MCF 10A (cell line): ENCODE measurements around the gene MYF5. TPM values are rescaled to one million over a fixed set of nuclear protein-coding genes. Genes with fewer than 3 reads are reported as not detected.

Experiments
- BruUV-seq: library from RNA; stranded (reverse); fragments of 400-500 nt; replicated peaks from 2 replicates; lab custom pipeline; 2021; lab: Mats Ljungman, UMichigan
- CTCF ChIA-PET: fragments of 300-600 bp; sonication (Branson Sonifier 250); formaldehyde crosslinking; extraction: SDS; loops from one replicate; lab custom pipeline; 2021; ENCODE audit warnings: antibody characterized with exemption, inconsistent platforms; lab: Yijun Ruan, JAX
- POLR2A ChIA-PET: fragments of 300-600, 350-650 bp; sonication (Branson Sonifier 250); formaldehyde crosslinking; extraction: SDS; loops from one replicate; lab custom pipeline; 2020; ENCODE audit warnings: antibody characterized with exemption, inconsistent platforms; lab: Yijun Ruan, JAX
- DNase-seq: peaks from one replicate; pipeline ENCODE4 v3.0.0-alpha.2; 2018; ENCODE audit not compliant: unreplicated experiment
- H3K27ac Mint-ChIP-seq: one replicate; pipeline ENCODE4 v1.8.0; 2022; ENCODE audit warnings: mild to moderate bottlenecking, low read depth, mixed read lengths; ENCODE audit not compliant: unreplicated experiment
- H3K27me3 Mint-ChIP-seq: one replicate; pipeline ENCODE4 v1.8.0; 2022; ENCODE audit warnings: mixed read lengths; ENCODE audit not compliant: insufficient read depth, unreplicated experiment
- H3K36me3 Mint-ChIP-seq: one replicate; pipeline ENCODE4 v1.8.0; 2022; ENCODE audit warnings: mild to moderate bottlenecking, moderate library complexity, mixed read lengths; ENCODE audit not compliant: insufficient read depth, unreplicated experiment
- H3K4me1 Mint-ChIP-seq: one replicate; pipeline ENCODE4 v1.8.0; 2022; ENCODE audit warnings: mixed read lengths; ENCODE audit not compliant: insufficient read depth, unreplicated experiment
- H3K4me3 Mint-ChIP-seq: one replicate; pipeline ENCODE4 v1.8.0; 2022; ENCODE audit warnings: mild to moderate bottlenecking, moderate library complexity, mixed read lengths; ENCODE audit not compliant: unreplicated experiment
- H3K9me3 Mint-ChIP-seq: one replicate; pipeline ENCODE4 v1.8.0; 2022; ENCODE audit warnings: mixed read lengths; ENCODE audit not compliant: unreplicated experiment
- CTCF ChIP-seq: fragments of 200-600 bp; IDR thresholded peaks from one replicate; pipeline ENCODE4 v1.8.0; 2022; ENCODE audit warnings: antibody characterized with exemption, mild to moderate bottlenecking; ENCODE audit not compliant: unreplicated experiment
- intact Hi-C: fragments of 100-400 bp; cut with micrococcal nuclease; formaldehyde crosslinking; loops from 2 replicates; pipeline ENCODE4 v1.14.1; 2022
- total RNA-seq: library from RNA; stranded (reverse); gene quantifications from 2 replicates; pipeline ENCODE4 v1.2.3, GENCODE V29; 2022

Gene MYF5
- total RNA-seq, 1 experiment from 2014 or later = not detected

GRCh38 chr12:80761838-80762237 is 45.1 kb downstream of the MYF5 start:
- Mint-ChIP-seq H3K4me3 (no peak overlapping the region), H3K27ac (no peak overlapping the region), H3K27me3 (peaks cover 79% of the 10 kb centered on the region), H3K4me1 (no peaks in the 10 kb centered on the region), H3K36me3 (no peaks in the 10 kb centered on the region), H3K9me3 (no peaks in the 10 kb centered on the region)
- ChIA-PET POLR2A (no interaction called here), CTCF (interaction anchor here (0.7 to 3.0 kb wide), 7 partner anchors 19 to 567 kb away, joined by 3 to 20 read pairs (median 5); no protein-coding TSS in a partner anchor)
- peak; percentile 20 for DNase-seq
- intact Hi-C loops = loop anchor here (5.0 to 10.0 kb wide), 2 partner anchors 567 to 875 kb away; no protein-coding TSS in a partner anchor
- BruUV-seq = no TSS peak
- TF ChIP-seq CTCF = no peak

DNA sequence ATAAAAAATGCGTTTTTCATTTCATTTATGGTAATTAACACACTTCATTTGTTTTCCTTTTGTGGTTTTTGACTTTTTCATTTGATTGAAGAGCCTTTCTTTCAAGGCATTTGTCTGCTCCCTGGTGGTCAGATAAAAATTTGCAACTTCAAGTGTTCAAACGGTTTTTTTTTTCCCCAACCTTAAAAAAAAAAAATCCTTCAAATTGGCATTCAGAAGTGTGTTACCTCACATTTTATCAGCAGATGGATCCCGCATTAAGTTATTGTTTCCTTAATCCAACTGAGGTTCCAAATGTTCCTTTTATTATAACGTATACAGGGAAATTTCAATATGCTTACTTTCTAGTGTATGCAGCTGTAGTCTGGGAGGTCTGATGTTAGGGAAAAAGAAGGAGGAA is 47.2 kb downstream of the MYF5 start:
- H3K4me3 Mint-ChIP-seq = no peak overlapping the region
- no peak overlapping the region for H3K27ac Mint-ChIP-seq
- no peaks in the 10 kb centered on the region for H3K9me3 Mint-ChIP-seq
- no TSS peak for BruUV-seq
- ChIA-PET CTCF (interaction anchor here (0.6 to 3.0 kb wide), 9 partner anchors 11 to 290 kb away, joined by 3 to 20 read pairs (median 3); no protein-coding TSS in a partner anchor), POLR2A (interaction anchor here (0.6 kb wide), 1 partner anchor 287 kb away, joined by 3 read pairs; no protein-coding TSS in a partner anchor)
- TF ChIP-seq CTCF = peak; percentile 52
- H3K27me3 Mint-ChIP-seq = peaks cover 65% of the 10 kb centered on the region
- intact Hi-C loops = loop anchor here (1.0 to 10.0 kb wide), 5 partner anchors 165 to 877 kb away; no protein-coding TSS in a partner anchor
- H3K4me1 Mint-ChIP-seq = no peaks in the 10 kb centered on the region
- DNase-seq = peak; percentile 56
- no peaks in the 10 kb centered on the region for H3K36me3 Mint-ChIP-seq

- intact Hi-C loops = loop anchor here (10.0 kb wide), 1 partner anchor 571 kb away; no protein-coding TSS in a partner anchor
- H3K9me3 Mint-ChIP-seq = no peaks in the 10 kb centered on the region
- BruUV-seq = no TSS peak
- no peak overlapping the region for H3K4me3 Mint-ChIP-seq
- no peak for DNase-seq
- H3K27ac Mint-ChIP-seq = no peak overlapping the region
- ChIA-PET CTCF (no interaction called here), POLR2A (interaction anchor here (0.6 kb wide), 1 partner anchor 371 kb away, joined by 3 read pairs; no protein-coding TSS in a partner anchor)
- TF ChIP-seq CTCF = no peak
- no peaks in the 10 kb centered on the region for H3K4me1 Mint-ChIP-seq
- peaks cover 41% of the 10 kb centered on the region for H3K27me3 Mint-ChIP-seq
- no peaks in the 10 kb centered on the region for H3K36me3 Mint-ChIP-seq
Observed at GRCh38 chr12:80766210-80766609, 49.5 kb downstream of the MYF5 start.

- CTCF ChIA-PET = no interaction called here
- no peaks in the 10 kb centered on the region for H3K36me3 Mint-ChIP-seq
- no peak for TF ChIP-seq CTCF
- no peak overlapping the region for H3K4me3 Mint-ChIP-seq
- intact Hi-C loops = loop anchor here (10.0 kb wide), 1 partner anchor 572 kb away; no protein-coding TSS in a partner anchor
- H3K9me3 Mint-ChIP-seq = no peaks in the 10 kb centered on the region
- peaks cover 34% of the 10 kb centered on the region for H3K27me3 Mint-ChIP-seq
- no peak for DNase-seq
- BruUV-seq = no TSS peak
- no peaks in the 10 kb centered on the region for H3K4me1 Mint-ChIP-seq
- POLR2A ChIA-PET = interaction anchor here (0.6 kb wide), 1 partner anchor 370 kb away, joined by 3 read pairs; no protein-coding TSS in a partner anchor
- H3K27ac Mint-ChIP-seq = no peak overlapping the region
Observed at GRCh38 chr12:80766897-80767296, 50.2 kb downstream of the MYF5 start.

Other genes starting within 250 kb of the MYF5 start
- gene MYF6, start 9.3 kb upstream of the MYF5 start, total RNA-seq = not detected in 2 replicates
- not detected in 2 replicates for gene LIN7A, start 221.0 kb downstream of the MYF5 start, total RNA-seq